SU-DHL-6 (cell line): ENCODE results near the gene TC2N.
"Not testable (repeated sequence)": the region's sequence is repeated elsewhere in the genome, so short reads cannot be mapped to it uniquely, and the experiment has no call there.

Source experiments
- H2AFZ ChIP-seq: fragments of 200-600 bp; sonication (generic); 2 replicates; pipeline ENCODE4 v1.6.1; 2014; ENCODE audit warnings: low read depth, mild to moderate bottlenecking, moderate library complexity, mixed read lengths, antibody characterized with exemption, low read length; ENCODE audit not compliant: severe bottlenecking
- H3F3A ChIP-seq: fragments of 200-600 bp; shearing (Covaris generic); 2 replicates; pipeline ENCODE4 v1.6.0; 2016; ENCODE audit warnings: antibody characterized with exemption, mild to moderate bottlenecking; ENCODE audit not compliant: insufficient read depth
- H3K27ac ChIP-seq: fragments of 200-600 bp; sonication (generic); 2 replicates; pipeline ENCODE4 v1.5.1; 2016; ENCODE audit warnings: low read depth, mild to moderate bottlenecking, low read length, moderate library complexity, mixed read lengths
- H3K27me3 ChIP-seq: fragments of 200-600 bp; sonication (generic), shearing (Covaris generic); 2 replicates; pipeline ENCODE4 v1.6.0; 2014; ENCODE audit warnings: mild to moderate bottlenecking, low read length
- H3K36me3 ChIP-seq: fragments of 200-600 bp; sonication (generic); 2 replicates; pipeline ENCODE4 v1.6.1; 2014; ENCODE audit warnings: mild to moderate bottlenecking, low read length, mixed read lengths
- H3K4me2 ChIP-seq: fragments of 300-600, 200-600 bp; shearing (Covaris generic), sonication (generic); 2 replicates; pipeline ENCODE4 v1.6.0; 2014; ENCODE audit warnings: low read length, low read depth, mild to moderate bottlenecking; ENCODE audit not compliant: poor library complexity, severe bottlenecking
- H3K4me3 ChIP-seq: fragments of 200-600 bp; sonication (generic); 2 replicates; pipeline ENCODE4 v1.5.1; 2014; ENCODE audit warnings: antibody characterized with exemption, low read length, mild to moderate bottlenecking, mixed read lengths; ENCODE audit not compliant: insufficient read depth, poor library complexity, severe bottlenecking
- H3K79me2 ChIP-seq: fragments of 200-600 bp; sonication (generic); 2 replicates; pipeline ENCODE4 v1.6.1; 2014; ENCODE audit warnings: mild to moderate bottlenecking, low read length, moderate library complexity; ENCODE audit not compliant: insufficient read depth
- H3K9ac ChIP-seq: fragments of 200-600 bp; sonication (generic); 2 replicates; pipeline ENCODE4 v1.7.0; 2014; ENCODE audit warnings: mild to moderate bottlenecking, low read length
- H3K9me2 ChIP-seq: fragments of 200-600 bp; sonication (generic); replicated peaks from 2 replicates; pipeline ENCODE4 v1.6.1; 2014; ENCODE audit warnings: low read length; ENCODE audit not compliant: insufficient read depth
- H3K9me3 ChIP-seq: fragments of 200-600 bp; sonication (generic); 2 replicates; pipeline ENCODE4 v1.6.1; 2014; ENCODE audit warnings: low read length, mixed read lengths; ENCODE audit not compliant: insufficient read depth
- H4K20me1 ChIP-seq: fragments of 200-600 bp; sonication (generic); 2 replicates; pipeline ENCODE4 v1.6.1; 2014; ENCODE audit warnings: low read depth, mild to moderate bottlenecking, antibody characterized with exemption, low read length, moderate library complexity, mixed read lengths
- CTCF ChIP-seq: fragments of 200-600 bp; sonication (generic); IDR thresholded peaks from one replicate; pipeline ENCODE4 v1.5.1; 2017; ENCODE audit warnings: antibody characterized with exemption, mild to moderate bottlenecking, low read length, moderate library complexity; ENCODE audit not compliant: insufficient read depth, poor library complexity, severe bottlenecking
- EZH2phosphoT487 ChIP-seq: fragments of 200-600 bp; sonication (generic), shearing (Covaris generic); conservative IDR thresholded peaks from 2 replicates; pipeline ENCODE4 v1.6.1; 2018; ENCODE audit warnings: mild to moderate bottlenecking, antibody characterized with exemption, low read length, moderate library complexity, mixed read lengths

TC2N gene

DNA sequence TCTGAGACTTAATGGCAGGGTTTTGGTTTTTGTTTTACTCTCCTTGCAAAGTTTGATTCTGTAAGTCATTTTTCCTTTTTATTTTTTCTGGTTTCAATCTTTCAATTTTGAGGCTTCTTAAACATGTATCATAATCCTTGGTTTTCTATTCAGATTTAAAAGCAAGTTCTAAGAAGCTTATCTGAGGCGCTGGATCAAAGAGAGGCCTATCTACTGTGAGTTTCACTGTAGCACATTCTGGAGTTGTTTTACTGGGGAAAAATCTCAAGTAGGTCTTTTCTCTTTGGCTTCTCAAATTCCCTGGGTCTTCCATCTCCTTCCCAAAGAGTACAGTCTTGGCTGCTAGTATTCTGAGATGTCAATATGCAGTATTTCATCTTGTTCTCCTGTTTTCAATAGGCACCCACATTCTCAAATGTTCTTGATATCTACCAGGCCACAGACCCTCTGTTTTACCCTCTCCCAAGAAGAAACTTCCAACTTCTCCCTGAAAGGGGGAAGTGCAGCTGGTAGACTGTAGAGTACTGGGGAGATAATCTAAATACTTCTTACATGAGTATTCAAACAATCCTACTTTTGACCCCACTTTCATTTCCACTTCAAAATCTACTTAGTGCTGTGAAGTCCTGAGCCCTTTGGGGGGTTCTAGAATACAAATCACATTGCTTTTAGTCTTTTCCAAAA, 124.6 kb downstream of the TC2N start:
- no peaks in the 10 kb centered on the region for H3K27me3 ChIP-seq
- no peaks in the 10 kb centered on the region for H4K20me1 ChIP-seq
- no peak for TF ChIP-seq CTCF
- no peak for TF ChIP-seq EZH2phosphoT487
- H3F3A ChIP-seq = no peaks in the 10 kb centered on the region
- H3K9ac ChIP-seq = no peak overlapping the region
- no peak overlapping the region for H3K4me3 ChIP-seq
- H3K9me3 ChIP-seq = no peaks in the 10 kb centered on the region
- no peak overlapping the region for H3K27ac ChIP-seq
- H3K36me3 ChIP-seq = no peaks in the 10 kb centered on the region
- no peaks in the 10 kb centered on the region for H3K79me2 ChIP-seq
- no peak overlapping the region for H3K4me2 ChIP-seq
- H3K9me2 ChIP-seq = no peaks in the 10 kb centered on the region
- no peak overlapping the region for H2AFZ ChIP-seq

DNA sequence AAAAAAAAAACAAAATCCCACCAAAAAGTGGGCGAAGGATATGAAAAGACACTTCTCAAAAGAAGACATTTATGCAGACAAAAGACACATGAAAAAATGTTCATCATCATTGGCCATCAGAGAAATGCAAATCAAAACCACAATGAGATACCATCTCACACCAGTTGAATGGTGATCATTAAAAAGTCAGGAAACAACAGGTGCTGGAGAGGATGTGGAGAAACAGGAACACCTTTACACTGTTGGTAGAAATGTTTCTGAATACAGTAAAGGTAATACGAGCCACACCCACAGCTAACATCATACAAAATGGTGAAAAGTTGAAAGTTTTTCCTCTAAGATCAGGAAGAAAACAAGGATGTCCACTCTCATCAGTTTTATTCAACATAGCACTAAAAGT, 127.5 kb downstream of the TC2N start:
- H2AFZ ChIP-seq, H3K9me3 ChIP-seq, H4K20me1 ChIP-seq, H3K36me3 ChIP-seq, H3K79me2 ChIP-seq, H3K9me2 ChIP-seq, H3K27me3 ChIP-seq, H3K27ac ChIP-seq, H3K9ac ChIP-seq, H3K4me2 ChIP-seq, H3F3A ChIP-seq, H3K4me3 ChIP-seq: not testable (repeated sequence)

DNA sequence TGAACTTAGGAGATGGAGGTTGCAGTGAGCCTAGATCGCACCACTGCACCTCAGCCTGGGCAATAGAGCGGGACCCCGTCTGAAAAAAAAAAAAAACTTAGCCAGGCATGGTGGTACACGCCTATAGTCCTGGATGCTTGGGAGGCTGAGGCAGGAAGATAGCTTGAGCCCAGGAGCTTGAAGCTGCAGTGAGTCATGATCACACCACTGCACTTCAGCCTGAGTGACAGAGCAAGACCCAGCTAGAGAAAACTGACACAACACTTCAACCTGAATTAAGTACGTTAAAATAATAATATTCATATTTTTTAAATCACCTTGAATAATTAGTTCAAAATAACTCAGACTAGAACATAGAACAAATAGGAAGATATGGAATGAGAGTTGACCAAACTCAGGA, 129.7 kb downstream of the TC2N start:
- Histone ChIP-seq H3K4me3 (no peak overlapping the region), H3K27me3 (no peaks in the 10 kb centered on the region), H3K4me2 (no peak overlapping the region), H3K9me2 (no peaks in the 10 kb centered on the region), H2AFZ (no peak overlapping the region), H3K9ac (no peak overlapping the region), H3K36me3 (no peaks in the 10 kb centered on the region), H4K20me1 (no peaks in the 10 kb centered on the region), H3F3A (no peaks in the 10 kb centered on the region), H3K9me3 (no peaks in the 10 kb centered on the region), H3K27ac (no peak overlapping the region), H3K79me2 (no peaks in the 10 kb centered on the region)
- TF ChIP-seq CTCF (no peak), EZH2phosphoT487 (no peak)

- no peaks in the 10 kb centered on the region for H3K27me3 ChIP-seq
- no peak overlapping the region for H3K4me3 ChIP-seq
- no peaks in the 10 kb centered on the region for H4K20me1 ChIP-seq
- no peaks in the 10 kb centered on the region for H3F3A ChIP-seq
- no peaks in the 10 kb centered on the region for H3K9me3 ChIP-seq
- TF ChIP-seq CTCF (no peak), EZH2phosphoT487 (no peak)
- H2AFZ ChIP-seq = no peak overlapping the region
- H3K9me2 ChIP-seq = no peaks in the 10 kb centered on the region
- H3K4me2 ChIP-seq = no peak overlapping the region
- H3K36me3 ChIP-seq = no peaks in the 10 kb centered on the region
- no peak overlapping the region for H3K9ac ChIP-seq
- no peaks in the 10 kb centered on the region for H3K79me2 ChIP-seq
- no peak overlapping the region for H3K27ac ChIP-seq
These were observed 134.4 kb downstream of the TC2N start for GRCh38 chr14:91732859-91733477.
